GM12873 (cell line): ENCODE data around the gene TM9SF4.

Source experiments
- CTCF ChIP-seq: IDR thresholded peaks from 2 replicates; pipeline ENCODE4 v1.5.1; 2012; ENCODE audit warnings: low read depth, mild to moderate bottlenecking, moderate library complexity, low read length, control low read depth; ENCODE audit not compliant: insufficient read depth; ENCODE audit errors: missing control alignments

Gene TM9SF4

GRCh38 chr20:32189691-32190615, 80.4 kb downstream of the TM9SF4 start:
- TF ChIP-seq CTCF, result no peak

GRCh38 chr20:32190616-32191415, 81.3 kb downstream of the TM9SF4 start:
- TF ChIP-seq CTCF, result no peak

- no peak for TF ChIP-seq CTCF
These were observed 81.9 kb downstream of the TM9SF4 start for GRCh38 chr20:32191422-32191821.

GRCh38 chr20:32191873-32192272, 82.4 kb downstream of the TM9SF4 start:
- TF ChIP-seq CTCF, result no peak

DNA sequence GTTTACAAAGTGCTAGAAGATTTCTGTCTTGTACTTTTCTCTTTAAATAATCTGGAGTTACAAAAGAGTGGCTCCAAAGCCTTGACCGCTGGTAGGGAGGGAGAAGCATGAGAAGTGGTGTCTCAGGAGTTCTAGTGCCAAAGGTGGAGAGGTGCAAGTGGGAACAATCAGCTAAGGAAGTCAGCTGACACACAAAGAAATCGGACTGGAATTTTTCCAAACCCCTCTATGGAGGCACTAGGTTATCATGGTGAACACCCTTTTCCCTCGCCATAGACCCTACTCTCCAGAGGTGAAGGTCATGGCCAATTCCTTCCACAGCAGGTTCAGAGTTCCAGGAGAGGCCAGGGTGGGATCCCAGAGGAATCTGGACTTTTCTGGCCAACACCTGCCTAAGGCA, 83.2 kb downstream of the TM9SF4 start:
- TF ChIP-seq CTCF, result no peak

GRCh38 chr20:32193996-32194395, 84.5 kb downstream of the TM9SF4 start:
- no peak for TF ChIP-seq CTCF

DNA sequence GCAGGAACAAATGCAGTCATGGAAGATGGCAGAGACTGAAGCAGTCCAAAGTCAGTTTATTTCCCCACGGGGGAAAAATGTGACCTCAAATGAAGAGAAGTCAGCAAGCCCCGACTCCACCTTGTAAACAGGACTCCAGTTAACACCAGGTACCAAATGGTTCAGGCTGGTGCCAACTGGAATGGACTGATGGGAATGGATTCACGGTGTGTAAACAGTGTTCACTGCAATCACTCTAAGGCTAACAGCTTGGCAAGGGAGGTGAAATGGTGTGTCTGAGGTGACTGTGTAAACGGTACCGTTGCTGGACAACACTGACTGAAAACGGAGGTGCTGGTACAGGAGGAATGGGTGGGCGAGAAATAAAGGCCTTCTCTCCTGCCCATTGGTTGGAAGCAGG, 86.1 kb downstream of the TM9SF4 start:
- TF ChIP-seq CTCF, result no peak
